Skeletal muscle tissue (tissue), 4 donors: ENCODE data around the gene RRBP1. TPM values are rescaled to one million over a fixed set of nuclear protein-coding genes. Genes with fewer than 3 reads are reported as not detected.

Source experiments
- H3K27ac ChIP-seq: one replicate; pipeline ENCODE4 v1.7.0; 2013; ENCODE audit warnings: mild to moderate bottlenecking, low read depth, low read length, inconsistent platforms
- H3K27me3 ChIP-seq, 3 donors: one replicate each; pipeline ENCODE4 v1.7.0; 2013; ENCODE audit warnings: low read length in 3 of 3; ENCODE audit not compliant: control insufficient read depth in 3 of 3, insufficient read depth in 3 of 3
- H3K36me3 ChIP-seq, 3 donors: one replicate each; pipeline ENCODE4 v1.7.0; 2013; ENCODE audit warnings: low read length in 3 of 3; ENCODE audit not compliant: control insufficient read depth in 3 of 3, insufficient read depth in 3 of 3
- H3K4me1 ChIP-seq, 3 donors: one replicate each; pipeline ENCODE4 v1.7.0; 2013; ENCODE audit warnings: low read length in 3 of 3, mild to moderate bottlenecking in 3 of 3; ENCODE audit not compliant: control insufficient read depth in 3 of 3, insufficient read depth in 3 of 3
- H3K4me3 ChIP-seq, 3 donors: one replicate each; pipeline ENCODE4 v1.7.0; 2013; ENCODE audit warnings: low read length in 3 of 3
- H3K9ac ChIP-seq, 3 donors: one replicate each; pipeline ENCODE4 v1.7.0; 2013; ENCODE audit warnings: low read length in 3 of 3, mild to moderate bottlenecking in 3 of 3, moderate library complexity in 2 of 3, low read depth in 1 of 3
- H3K9me3 ChIP-seq, 3 donors: one replicate each; pipeline ENCODE4 v1.7.0; 2013; ENCODE audit warnings: low read length in 3 of 3; ENCODE audit not compliant: control insufficient read depth in 3 of 3
- total RNA-seq: library from RNA; depleted of rRNA; stranded (reverse); fragments of >200 nt; gene quantifications from one replicate; pipeline ENCODE4 v1.2.3, GENCODE V29; 2014
- donor health status: Osteomylitis.

RRBP1 gene
- total RNA-seq, 1 donor from 2014 or later: 76.2 TPM

DNA sequence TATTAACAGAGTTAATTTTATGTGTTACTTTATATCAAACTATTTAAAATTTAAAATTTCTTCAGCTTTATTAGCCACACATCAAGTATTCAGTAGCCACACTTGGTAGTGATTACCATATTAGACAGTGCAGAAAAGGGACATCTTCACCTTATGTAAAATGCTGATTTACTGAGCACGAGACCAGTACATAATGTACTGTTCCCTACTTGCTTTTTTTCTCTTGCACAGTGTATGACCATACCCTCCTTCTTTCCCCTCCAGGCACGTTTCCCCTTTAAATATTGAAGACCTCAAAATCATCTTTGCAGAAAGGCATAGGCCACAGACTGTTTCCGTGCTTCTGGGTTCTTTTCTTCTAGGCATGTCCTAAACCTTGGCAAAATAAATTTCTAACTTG lies 94.2 kb downstream of the RRBP1 start:
- peaks cover 0 to 5% (median 4%) of the 10 kb centered on the region in 3 donors for H3K4me1 ChIP-seq

DNA sequence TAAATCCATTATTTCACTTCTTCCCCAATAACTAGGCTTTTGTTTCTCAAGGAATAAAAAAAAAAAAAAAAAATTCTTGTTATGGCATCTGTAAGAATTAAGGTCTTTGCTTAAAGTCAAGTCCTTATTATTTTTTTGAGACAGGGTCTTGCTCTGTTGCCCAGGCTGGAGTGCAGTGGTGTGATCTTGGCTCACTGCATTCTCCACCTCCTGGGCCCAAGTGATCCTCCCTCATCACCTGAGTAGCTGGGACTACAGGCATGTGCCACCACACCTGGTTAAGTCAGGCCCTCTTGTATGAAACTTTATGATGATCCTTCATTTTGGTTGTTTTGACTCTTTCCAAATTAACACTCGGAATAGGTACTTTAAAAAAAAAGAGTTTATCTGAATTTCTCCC lies 94.9 kb downstream of the RRBP1 start:
- no peaks in the 10 kb centered on the region for H3K36me3 ChIP-seq
- no peak overlapping the region for H3K27ac ChIP-seq
- no peaks in the 10 kb centered on the region for H3K27me3 ChIP-seq
- no peak overlapping the region for H3K4me3 ChIP-seq
- no peaks in the 10 kb centered on the region for H3K9me3 ChIP-seq
- peaks cover 0 to 5% (median 4%) of the 10 kb centered on the region in 3 donors for H3K4me1 ChIP-seq
- H3K9ac ChIP-seq: no peak overlapping the region

More for the DNA sequence above, 94.2 kb downstream of the RRBP1 start:
- no peaks in the 10 kb centered on the region for H3K27me3 ChIP-seq
- no peak overlapping the region for H3K4me3 ChIP-seq
- H3K9me3 ChIP-seq: no peaks in the 10 kb centered on the region
- no peak overlapping the region for H3K9ac ChIP-seq
- no peaks in the 10 kb centered on the region for H3K36me3 ChIP-seq
- no peak overlapping the region for H3K27ac ChIP-seq

DNA sequence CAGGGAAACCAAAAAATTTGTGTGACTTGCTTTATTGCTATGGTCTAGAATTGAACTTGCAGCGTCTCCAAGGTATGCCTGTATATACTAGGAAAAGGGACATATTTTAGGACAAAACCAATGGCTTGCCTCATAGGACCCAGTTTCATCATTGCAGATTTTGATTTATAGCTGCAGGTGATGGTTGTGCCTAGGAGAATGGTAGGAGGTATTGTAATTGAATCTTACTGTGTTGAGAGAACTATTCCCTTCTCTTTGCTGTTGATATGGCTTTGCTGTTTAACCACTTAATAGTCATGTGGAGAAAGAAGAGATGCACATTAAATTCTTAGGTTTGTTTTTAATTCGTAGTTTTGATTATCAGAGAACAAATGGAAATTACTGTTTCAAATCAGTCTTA lies 95.8 kb downstream of the RRBP1 start:
- H3K36me3 ChIP-seq: no peaks in the 10 kb centered on the region
- H3K9me3 ChIP-seq: no peaks in the 10 kb centered on the region
- H3K27me3 ChIP-seq: no peaks in the 10 kb centered on the region
- no peak overlapping the region for H3K4me3 ChIP-seq
- peaks cover 0 to 5% (median 4%) of the 10 kb centered on the region in 3 donors for H3K4me1 ChIP-seq
- no peak overlapping the region for H3K27ac ChIP-seq
- no peak overlapping the region for H3K9ac ChIP-seq

DNA sequence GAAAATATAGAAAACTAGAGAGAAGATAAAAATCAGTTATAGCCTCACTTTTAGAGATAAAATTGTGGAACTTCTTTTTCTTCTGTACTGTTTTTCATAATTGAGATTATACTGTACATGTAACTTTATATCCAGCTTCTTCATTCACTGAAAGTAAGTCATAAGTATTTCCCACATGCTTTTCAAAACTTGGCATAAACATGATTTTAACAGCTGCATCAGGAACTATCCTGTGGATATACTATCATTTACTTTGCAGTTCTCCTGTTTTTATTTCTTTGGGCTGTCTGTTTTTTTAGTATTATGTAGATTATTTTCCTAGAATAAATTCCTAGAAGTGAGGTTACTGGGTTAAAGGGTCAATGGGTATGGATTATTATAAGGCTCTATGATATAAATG lies 97.4 kb downstream of the RRBP1 start:
- Histone ChIP-seq H3K4me1 (peaks cover 0 to 5% (median 4%) of the 10 kb centered on the region in 3 donors), H3K9me3 (no peaks in the 10 kb centered on the region), H3K27ac (no peak overlapping the region)

DNA sequence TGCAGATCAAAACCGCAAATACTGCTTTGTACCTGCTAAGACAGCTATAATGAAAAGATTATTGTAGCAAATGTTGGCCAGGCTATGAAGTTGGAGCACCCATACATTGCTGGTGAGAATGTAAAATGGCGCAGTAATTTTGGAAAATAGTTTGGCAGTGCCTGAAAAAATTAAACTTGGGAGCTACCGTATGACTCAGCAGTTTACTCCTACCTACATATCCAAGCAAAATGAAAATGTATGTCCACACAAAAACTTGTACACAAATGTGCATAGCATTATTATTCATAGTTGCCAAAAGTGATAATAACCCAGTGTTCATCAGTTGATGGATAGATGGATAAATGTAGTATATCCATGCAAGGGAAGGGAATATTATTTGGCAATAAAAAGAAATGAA lies 98.9 kb downstream of the RRBP1 start:
- H3K27ac ChIP-seq: no peak overlapping the region
- H3K4me1 ChIP-seq: peaks cover 0 to 2% (median 2%) of the 10 kb centered on the region in 3 donors
- H3K9ac ChIP-seq: no peak overlapping the region

More for the DNA sequence above, 97.4 kb downstream of the RRBP1 start:
- Histone ChIP-seq H3K9ac (no peak overlapping the region), H3K4me3 (no peak overlapping the region), H3K27me3 (no peaks in the 10 kb centered on the region), H3K36me3 (no peaks in the 10 kb centered on the region)

DNA sequence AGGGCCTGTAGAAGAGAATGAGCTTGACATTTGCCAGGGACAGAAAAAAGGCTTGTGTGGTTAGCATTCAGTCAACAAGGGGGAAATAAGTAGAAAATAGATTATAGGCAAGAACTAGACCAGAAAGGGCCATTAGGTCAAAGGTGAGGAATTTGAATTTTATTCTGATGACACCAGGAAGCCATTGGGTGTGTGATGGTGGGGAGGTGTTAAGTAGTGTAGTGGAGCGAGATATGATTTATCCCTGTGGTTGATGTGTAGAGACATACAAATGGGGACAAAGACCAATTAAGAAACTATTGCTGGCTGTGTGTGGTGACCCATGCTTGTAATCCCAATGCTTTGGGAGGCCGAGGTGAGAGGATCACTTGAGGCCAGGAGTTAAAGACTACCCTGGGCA lies 101.1 kb downstream of the RRBP1 start:
- Histone ChIP-seq H3K4me1 (peaks cover 0 to 3% (median 0%) of the 10 kb centered on the region in 3 donors), H3K4me3 (no peak overlapping the region), H3K27ac (no peak overlapping the region), H3K9me3 (no peaks in the 10 kb centered on the region), H3K36me3 (peaks cover 0 to 4% (median 0%) of the 10 kb centered on the region in 3 donors), H3K27me3 (no peaks in the 10 kb centered on the region), H3K9ac (no peak overlapping the region)

More for the DNA sequence above, 98.9 kb downstream of the RRBP1 start:
- H3K27me3 ChIP-seq: no peaks in the 10 kb centered on the region
- H3K36me3 ChIP-seq: no peaks in the 10 kb centered on the region
- H3K9me3 ChIP-seq: no peaks in the 10 kb centered on the region
- no peak overlapping the region for H3K4me3 ChIP-seq

DNA sequence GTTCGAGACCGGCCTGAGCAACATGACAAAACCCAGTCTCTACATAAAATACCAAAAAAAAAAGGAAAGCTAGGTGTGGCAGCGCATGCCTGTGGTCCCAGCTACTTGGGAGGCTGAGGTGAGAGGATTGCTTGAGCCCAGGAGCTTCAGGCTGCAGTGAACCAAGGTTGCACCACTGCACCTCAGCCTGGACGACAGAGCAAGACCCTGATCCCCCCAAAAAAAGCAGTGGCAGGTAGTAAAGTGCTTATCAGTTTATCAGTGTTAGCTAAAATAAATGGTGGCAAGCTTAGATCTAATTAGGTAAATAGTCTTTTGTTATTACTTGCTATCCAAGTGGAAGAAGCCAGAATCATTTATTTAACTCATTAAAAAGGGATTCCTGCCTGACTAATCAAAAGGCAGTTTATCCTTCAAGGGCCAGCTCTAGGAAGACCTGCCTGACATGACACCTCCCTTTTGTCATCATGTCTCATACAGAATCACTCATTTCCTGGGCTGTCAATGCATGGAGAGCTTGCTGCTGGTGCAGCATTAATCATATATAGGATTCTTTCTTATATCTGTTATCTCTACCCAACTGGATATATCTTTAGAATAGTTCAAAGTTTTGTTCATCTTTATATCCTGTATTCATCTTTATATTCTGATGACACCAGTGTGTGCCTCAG lies 102.5 kb downstream of the RRBP1 start:
- Histone ChIP-seq H3K9ac (no peak overlapping the region), H3K36me3 (peaks cover 0 to 4% (median 0%) of the 10 kb centered on the region in 3 donors), H3K27ac (no peak overlapping the region), H3K4me3 (no peak overlapping the region), H3K27me3 (no peaks in the 10 kb centered on the region), H3K9me3 (no peaks in the 10 kb centered on the region), H3K4me1 (peaks cover 0 to 3% (median 0%) of the 10 kb centered on the region in 3 donors)

DNA sequence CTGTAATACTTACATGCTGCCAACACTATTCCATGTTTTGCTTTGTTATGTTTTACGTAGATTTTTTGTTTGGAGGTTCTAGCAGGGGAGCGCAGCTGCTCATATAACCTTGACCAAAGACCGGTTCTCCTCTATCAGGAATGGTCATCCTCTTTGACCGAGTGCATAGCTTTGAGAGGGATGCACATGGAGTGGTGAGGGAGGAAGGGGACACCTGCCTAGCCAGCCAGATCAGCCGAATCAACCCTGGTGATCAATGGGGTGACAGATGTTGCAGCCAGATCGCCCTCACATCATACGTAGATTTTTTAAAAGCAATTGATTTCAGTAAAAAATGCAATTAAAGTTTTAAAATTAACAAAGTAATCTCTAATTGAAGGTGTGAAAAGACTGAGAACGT lies 105.8 kb downstream of the RRBP1 start:
- Histone ChIP-seq H3K4me3 (no peak overlapping the region), H3K9ac (no peak overlapping the region), H3K9me3 (no peaks in the 10 kb centered on the region), H3K27me3 (no peaks in the 10 kb centered on the region), H3K27ac (no peak overlapping the region), H3K4me1 (peaks cover 0 to 21% (median 3%) of the 10 kb centered on the region in 3 donors), H3K36me3 (peaks cover 0 to 4% (median 0%) of the 10 kb centered on the region in 3 donors)

DNA sequence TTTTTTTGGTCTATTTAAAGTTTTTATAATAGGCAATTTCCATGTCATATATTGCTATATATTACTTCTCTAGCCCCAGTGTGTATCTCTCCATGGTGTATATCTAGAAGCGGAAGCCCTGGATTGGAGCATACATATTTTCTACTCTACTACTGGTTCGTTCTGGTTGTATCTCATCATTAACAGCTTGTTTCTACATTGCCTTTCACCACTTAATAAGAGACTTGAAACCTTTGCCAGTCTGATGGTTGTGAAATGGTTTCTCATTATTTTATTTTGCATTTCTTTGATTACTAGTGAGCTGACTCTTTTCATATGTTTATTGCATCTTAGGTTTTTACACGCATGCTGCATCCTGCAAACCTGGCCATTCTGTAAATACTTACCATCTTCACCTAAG lies 108.6 kb downstream of the RRBP1 start:
- Histone ChIP-seq H3K9me3 (no peaks in the 10 kb centered on the region), H3K27ac (no peak overlapping the region), H3K4me3 (no peak overlapping the region), H3K27me3 (no peaks in the 10 kb centered on the region), H3K9ac (no peak overlapping the region), H3K36me3 (peaks cover 0 to 4% (median 0%) of the 10 kb centered on the region in 3 donors), H3K4me1 (peaks cover 7 to 28% (median 11%) of the 10 kb centered on the region in 3 donors)

DNA sequence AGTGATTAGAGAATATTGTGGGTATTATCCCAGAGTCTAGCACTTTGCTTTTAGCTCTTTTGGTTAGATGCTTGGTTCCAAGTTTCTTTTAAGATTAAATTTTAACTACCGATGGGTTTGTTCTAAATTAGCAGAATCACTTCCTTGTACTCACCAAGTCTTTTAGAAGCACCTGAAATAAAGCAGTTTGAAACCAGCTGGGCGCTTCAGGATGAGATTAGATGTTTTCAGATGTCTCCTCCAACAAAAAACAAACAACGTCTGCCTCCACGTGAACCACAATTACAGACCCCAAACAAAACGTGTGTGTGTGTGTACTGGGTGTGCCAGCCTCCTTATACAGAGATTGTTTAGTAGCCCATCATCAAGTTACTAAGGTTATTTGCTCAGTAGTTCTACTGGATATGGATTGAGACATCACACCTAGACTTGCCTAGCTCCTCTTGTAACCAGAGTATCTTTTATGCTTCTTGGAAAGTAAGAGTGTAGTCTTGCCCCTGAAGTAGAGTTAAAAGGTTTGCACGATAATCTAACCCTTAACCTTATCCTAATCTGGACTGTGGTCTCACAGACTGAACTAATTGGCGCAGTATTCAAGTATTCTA lies 109.9 kb downstream of the RRBP1 start:
- Histone ChIP-seq H3K4me1 (peaks cover 11 to 32% (median 18%) of the 10 kb centered on the region in 3 donors), H3K36me3 (peaks cover 0 to 4% (median 0%) of the 10 kb centered on the region in 3 donors), H3K27me3 (no peaks in the 10 kb centered on the region), H3K4me3 (peak overlapping the region in 1 of 3 donors; percentile 40), H3K9me3 (no peaks in the 10 kb centered on the region), H3K27ac (no peak overlapping the region), H3K9ac (peak overlapping the region in 1 of 3 donors; percentile 96)
